Vagina (tissue), 2 donors: Measurements from ENCODE around the gene TRIM33. TPM values are rescaled to one million over a fixed set of nuclear protein-coding genes. Genes with fewer than 3 reads are reported as not detected.

Source experiments
- DNase-seq, 2 donors: peaks; one replicate each; pipeline ENCODE4 v3.0.0-alpha.2; 2017; ENCODE audit errors: extremely low spot score in 2 of 2
- H3K27ac ChIP-seq: fragments of 200-600 bp; sonication (generic); one replicate; pipeline ENCODE4 v1.5.1; 2019
- H3K27me3 ChIP-seq: fragments of 200-600 bp; sonication (generic); one replicate; pipeline ENCODE4 v1.5.1; 2019
- H3K36me3 ChIP-seq, 2 donors: fragments of 200-600 bp; sonication (generic); one replicate each; pipeline ENCODE4 v1.5.1; 2017 to 2019
- H3K4me1 ChIP-seq: fragments of 200-600 bp; sonication (generic); one replicate; pipeline ENCODE4 v1.5.1; 2019
- H3K4me3 ChIP-seq, 2 donors: fragments of 200-600 bp; sonication (generic); 1 replicate in 1 of 2; 2 replicates in 1 of 2; pipeline ENCODE4 v1.5.1; 2016 to 2019
- H3K9me3 ChIP-seq: fragments of 200-600 bp; sonication (generic); one replicate; pipeline ENCODE4 v1.5.1; 2019
- CTCF ChIP-seq, 3 experiments: fragments of 450-650 bp in 2 of 3; fragments of 200-600 bp in 1 of 3; sonication (generic) in 1 of 3; IDR thresholded peaks; one replicate each; pipeline ENCODE4 v1.5.1; 2017 to 2019; ENCODE audit warnings: antibody characterized with exemption in 3 of 3, mild to moderate bottlenecking in 2 of 3, moderate library complexity in 2 of 3
- POLR2A ChIP-seq, 2 donors: fragments of 450-650 bp; IDR thresholded peaks; one replicate each; pipeline ENCODE4 v1.6.1; 2017; ENCODE audit warnings: antibody characterized with exemption in 2 of 2, mild to moderate bottlenecking in 2 of 2, moderate library complexity in 2 of 2
- POLR2AphosphoS5 ChIP-seq, 2 donors: sonication (generic); formaldehyde crosslinking; IDR thresholded peaks; one replicate each; pipeline ENCODE4 v1.9.0; 2017; ENCODE audit warnings: antibody characterized with exemption in 2 of 2, mild to moderate bottlenecking in 2 of 2, low read depth in 1 of 2; ENCODE audit not compliant: insufficient read depth in 1 of 2
- intact Hi-C: fragments of 100-400 bp; cut with DNase I; formaldehyde crosslinking; loops from one replicate; pipeline ENCODE4 v1.15.1; 2023
- total RNA-seq: library from RNA; depleted of rRNA; stranded (reverse); fragments of >200 nt; gene quantifications from one replicate; pipeline ENCODE4 v1.2.3, GENCODE V29; 2016

TRIM33 gene
- total RNA-seq, 1 donor from 2014 or later, result 35.8 TPM

GRCh38 chr1:114517348-114517747 lies 6.3 kb upstream of the TRIM33 start:
- intact Hi-C loops, result no loop called here
- H3K36me3 ChIP-seq, result no peaks in the 10 kb centered on the region
- H3K9me3 ChIP-seq, result no peaks in the 10 kb centered on the region
- DNase-seq, result no peak
- no peak for TF ChIP-seq POLR2A (IDR thresholded peaks at IDR 0.05)
- no peak for TF ChIP-seq CTCF (IDR thresholded peaks at IDR 0.05)
- no peak for TF ChIP-seq POLR2AphosphoS5 (IDR thresholded peaks at IDR 0.05; ENCODE audit: insufficient read depth in 1 of 2, low read depth in 1 of 2)
- H3K27ac ChIP-seq, result no peak overlapping the region
- no peak overlapping the region for H3K4me3 ChIP-seq
- H3K4me1 ChIP-seq, result no peaks in the 10 kb centered on the region
- H3K27me3 ChIP-seq, result no peaks in the 10 kb centered on the region

GRCh38 chr1:114512595-114513280 lies 1.7 kb upstream of the TRIM33 start:
- no peaks in the 10 kb centered on the region for H3K36me3 ChIP-seq
- no peaks in the 10 kb centered on the region for H3K27me3 ChIP-seq
- no peak overlapping the region for H3K27ac ChIP-seq
- no peak for DNase-seq
- H3K4me3 ChIP-seq, result peak overlapping the region in 1 of 2 donors; percentile 77
- no peak for TF ChIP-seq POLR2A (IDR thresholded peaks at IDR 0.05)
- no peak for TF ChIP-seq POLR2AphosphoS5 (IDR thresholded peaks at IDR 0.05; ENCODE audit: insufficient read depth in 1 of 2, low read depth in 1 of 2)
- no peak for TF ChIP-seq CTCF (IDR thresholded peaks at IDR 0.05)
- H3K9me3 ChIP-seq, result no peaks in the 10 kb centered on the region
- H3K4me1 ChIP-seq, result peaks cover 30% of the 10 kb centered on the region
- intact Hi-C loops, result no loop called here

- TF ChIP-seq POLR2AphosphoS5 (IDR thresholded peaks at IDR 0.05; ENCODE audit: insufficient read depth in 1 of 2, low read depth in 1 of 2), result peak in 1 of 2 donors; percentile 35
- TF ChIP-seq POLR2A (IDR thresholded peaks at IDR 0.05), result no peak
- no peaks in the 10 kb centered on the region for H3K36me3 ChIP-seq
- no peaks in the 10 kb centered on the region for H3K27me3 ChIP-seq
- H3K9me3 ChIP-seq, result no peaks in the 10 kb centered on the region
- H3K4me3 ChIP-seq, result peak overlapping the region; percentile 77 to 99
- peaks cover 41% of the 10 kb centered on the region for H3K4me1 ChIP-seq
- DNase-seq, result peak in 1 of 2 donors; percentile 89
- intact Hi-C loops, result no loop called here
- peak overlapping the region; percentile 92 for H3K27ac ChIP-seq
Observed at GRCh38 chr1:114510274-114511031, 550 bp downstream of the TRIM33 start.

GRCh38 chr1:114509596-114510273 lies 1.3 kb downstream of the TRIM33 start:
- H3K27ac ChIP-seq, result peak overlapping the region; percentile 92
- no peaks in the 10 kb centered on the region for H3K36me3 ChIP-seq
- peaks cover 41% of the 10 kb centered on the region for H3K4me1 ChIP-seq
- no peaks in the 10 kb centered on the region for H3K27me3 ChIP-seq
- TF ChIP-seq CTCF (IDR thresholded peaks at IDR 0.05) (no peak), POLR2AphosphoS5 (IDR thresholded peaks at IDR 0.05; ENCODE audit: insufficient read depth in 1 of 2, low read depth in 1 of 2) (no peak), POLR2A (IDR thresholded peaks at IDR 0.05) (no peak)
- H3K4me3 ChIP-seq, result peak overlapping the region; percentile 77 to 99
- H3K9me3 ChIP-seq, result no peaks in the 10 kb centered on the region
- DNase-seq, result no peak
- intact Hi-C loops, result no loop called here

- TF ChIP-seq POLR2A (IDR thresholded peaks at IDR 0.05), result no peak
- TF ChIP-seq CTCF (IDR thresholded peaks at IDR 0.05), result no peak
- no peak for TF ChIP-seq POLR2AphosphoS5 (IDR thresholded peaks at IDR 0.05; ENCODE audit: insufficient read depth in 1 of 2, low read depth in 1 of 2)
- intact Hi-C loops, result no loop called here
- H3K9me3 ChIP-seq, result no peaks in the 10 kb centered on the region
- H3K27me3 ChIP-seq, result no peaks in the 10 kb centered on the region
- no peak overlapping the region for H3K4me3 ChIP-seq
- no peaks in the 10 kb centered on the region for H3K36me3 ChIP-seq
- no peak for DNase-seq
- H3K4me1 ChIP-seq, result peaks cover 52% of the 10 kb centered on the region
- no peak overlapping the region for H3K27ac ChIP-seq
Observed at GRCh38 chr1:114508386-114508898, 2.6 kb downstream of the TRIM33 start.
